SK-N-MC (cell line): ENCODE results near the gene HS3ST2.

Source experiments
- EZH2 ChIP-seq: fragments of 200-600 bp; sonication (generic); IDR thresholded peaks from one replicate; pipeline ENCODE4 v1.6.1; 2017; ENCODE audit warnings: antibody characterized with exemption
- POLR2AphosphoS5 ChIP-seq: IDR thresholded peaks from 2 replicates; pipeline ENCODE4 v1.6.1; 2012; ENCODE audit warnings: mild to moderate bottlenecking, low read depth, low read length, borderline replicate concordance

DNA sequence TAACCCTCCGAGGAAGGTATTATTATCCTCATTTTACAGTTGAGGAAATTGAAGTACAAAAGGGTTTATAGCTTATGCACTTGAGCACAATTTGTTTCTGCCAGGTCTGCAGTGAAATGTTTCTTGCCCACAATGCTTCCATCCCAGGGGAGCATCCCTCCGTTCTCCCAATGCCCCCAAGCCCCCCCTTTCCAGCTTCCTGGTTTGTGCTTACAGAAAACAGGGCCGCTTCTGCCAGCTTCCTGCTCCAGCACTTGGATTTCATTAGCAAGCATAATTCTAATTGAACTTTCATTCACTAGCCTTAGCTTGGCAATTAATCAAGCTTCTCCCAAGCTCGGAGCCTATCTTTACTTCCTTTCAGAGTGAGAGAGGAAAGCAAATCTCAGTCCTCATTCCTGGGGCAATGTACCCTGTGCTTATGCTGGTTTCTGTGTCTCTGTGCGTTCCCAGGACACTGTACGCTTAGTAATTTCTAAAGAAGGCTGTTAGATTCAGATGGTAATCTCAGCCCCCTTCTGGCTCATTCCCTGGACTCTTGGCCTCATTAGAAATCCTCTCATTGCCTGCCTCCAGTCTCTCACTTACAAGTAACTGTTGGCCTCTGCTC, 141.6 kb downstream of the HS3ST2 start:
- TF ChIP-seq EZH2 (no peak), POLR2AphosphoS5 (no peak)
